GM18951 (cell line): ENCODE data around the gene PPP1R12B.
"Not testable (repeated sequence)": the region's sequence is repeated elsewhere in the genome, so short reads cannot be mapped to it uniquely, and the experiment has no call there.

Source experiments
- POLR2A ChIP-seq: IDR thresholded peaks from 4 replicates; pipeline ENCODE4 v1.6.1; 2011; ENCODE audit warnings: mild to moderate bottlenecking; ENCODE audit not compliant: insufficient read length, insufficient read depth; ENCODE audit errors: extremely low read depth
- in situ Hi-C: fragments of 300-500 bp; cut with MboI; formaldehyde crosslinking; loops from one replicate; pipeline ENCODE4 v1.12.0; 2022; ENCODE audit warnings: low sequenced_read_pairs, mixed read lengths, inconsistent platforms; ENCODE audit not compliant: unreplicated experiment

PPP1R12B gene

GRCh38 chr1:202397256-202397655, 48.8 kb downstream of the PPP1R12B start:
- no peak for TF ChIP-seq POLR2A
- in situ Hi-C loops = no loop called here

GRCh38 chr1:202398439-202398838, 49.9 kb downstream of the PPP1R12B start:
- in situ Hi-C loops = not testable (repeated sequence)

GRCh38 chr1:202401771-202402170, 53.3 kb downstream of the PPP1R12B start:
- in situ Hi-C loops = not testable (repeated sequence)

- in situ Hi-C loops = not testable (repeated sequence)
Observed at GRCh38 chr1:202403381-202403780, 54.9 kb downstream of the PPP1R12B start.

GRCh38 chr1:202405928-202406327, 57.4 kb downstream of the PPP1R12B start:
- TF ChIP-seq POLR2A = no peak
- in situ Hi-C loops = no loop called here

- in situ Hi-C loops = not testable (repeated sequence)
Observed at GRCh38 chr1:202406896-202407295, 58.4 kb downstream of the PPP1R12B start.

GRCh38 chr1:202407378-202407777, 58.9 kb downstream of the PPP1R12B start:
- in situ Hi-C loops = not testable (repeated sequence)

GRCh38 chr1:202410251-202410650, 61.8 kb downstream of the PPP1R12B start:
- in situ Hi-C loops = not testable (repeated sequence)

- in situ Hi-C loops = not testable (repeated sequence)
Observed at GRCh38 chr1:202410854-202411357, 62.4 kb downstream of the PPP1R12B start.

- in situ Hi-C loops = no loop called here
- TF ChIP-seq POLR2A = no peak
Observed at GRCh38 chr1:202411422-202411821, 62.9 kb downstream of the PPP1R12B start.

- in situ Hi-C loops = not testable (repeated sequence)
Observed at GRCh38 chr1:202412421-202412820, 63.9 kb downstream of the PPP1R12B start.

GRCh38 chr1:202416641-202417040, 68.1 kb downstream of the PPP1R12B start:
- TF ChIP-seq POLR2A = no peak
- in situ Hi-C loops = no loop called here

GRCh38 chr1:202417141-202417540, 68.6 kb downstream of the PPP1R12B start:
- in situ Hi-C loops = not testable (repeated sequence)

- in situ Hi-C loops = not testable (repeated sequence)
Observed at GRCh38 chr1:202417762-202418201, 69.3 kb downstream of the PPP1R12B start.

- in situ Hi-C loops = not testable (repeated sequence)
Observed at GRCh38 chr1:202419731-202420130, 71.2 kb downstream of the PPP1R12B start.

- in situ Hi-C loops = not testable (repeated sequence)
Observed at GRCh38 chr1:202420422-202421094, 72.1 kb downstream of the PPP1R12B start.

- in situ Hi-C loops = not testable (repeated sequence)
Observed at GRCh38 chr1:202422709-202423108, 74.2 kb downstream of the PPP1R12B start.

GRCh38 chr1:202424260-202424659, 75.8 kb downstream of the PPP1R12B start:
- in situ Hi-C loops = not testable (repeated sequence)

GRCh38 chr1:202430111-202430510, 81.6 kb downstream of the PPP1R12B start:
- in situ Hi-C loops = not testable (repeated sequence)

- in situ Hi-C loops = not testable (repeated sequence)
Observed at GRCh38 chr1:202432338-202432737, 83.8 kb downstream of the PPP1R12B start.
